ENCODE results near the gene NTMT1.

NTMT1 gene

DNA sequence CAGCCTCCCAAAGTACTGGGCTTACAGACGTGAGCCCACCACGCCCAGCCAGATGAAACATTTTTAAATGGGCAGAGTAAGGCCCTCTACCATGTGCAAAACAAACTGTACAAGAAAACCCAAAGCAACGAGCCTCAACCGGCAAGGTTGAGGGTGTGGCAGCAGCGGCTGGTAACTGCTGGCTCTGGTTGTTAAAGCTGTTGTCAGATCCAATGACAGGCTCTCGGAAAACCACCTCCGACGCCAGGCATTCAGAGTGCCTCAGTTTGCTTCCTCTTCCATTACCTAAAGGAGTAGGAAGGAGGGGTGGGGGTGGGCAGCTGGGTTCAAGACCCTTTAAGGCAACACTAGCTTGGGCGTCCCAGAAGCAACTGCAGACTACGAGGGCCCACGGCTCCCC, 18.4 kb downstream of the NTMT1 start:
- Histone ChIP-seq H3K36me3 (ENCODE audit: control insufficient read depth in 1 of 2, insufficient read depth in 2 of 2, low read length in 2 of 2) (peaks cover 0 to under 1% of the 10 kb centered on the region in 2 donors), H3K27me3 (ENCODE audit: control insufficient read depth in 1 of 2, insufficient read depth in 2 of 2, low read length in 2 of 2) (no peaks in the 10 kb centered on the region), H3K27ac (ENCODE audit: low read depth, low read length) (no peak overlapping the region), H3K4me1 (ENCODE audit: control insufficient read depth in 1 of 2, insufficient read depth in 2 of 2, low read length in 2 of 2) (peaks cover 15 to 22% of the 10 kb centered on the region in 2 donors), H3K9ac (ENCODE audit: low read depth in 1 of 2, low read length in 2 of 2) (no peak overlapping the region), H3K9me3 (ENCODE audit: control insufficient read depth in 1 of 2, low read length in 2 of 2) (no peaks in the 10 kb centered on the region), H3K4me3 (ENCODE audit: low read depth in 1 of 2, low read length in 2 of 2) (no peak overlapping the region)

DNA sequence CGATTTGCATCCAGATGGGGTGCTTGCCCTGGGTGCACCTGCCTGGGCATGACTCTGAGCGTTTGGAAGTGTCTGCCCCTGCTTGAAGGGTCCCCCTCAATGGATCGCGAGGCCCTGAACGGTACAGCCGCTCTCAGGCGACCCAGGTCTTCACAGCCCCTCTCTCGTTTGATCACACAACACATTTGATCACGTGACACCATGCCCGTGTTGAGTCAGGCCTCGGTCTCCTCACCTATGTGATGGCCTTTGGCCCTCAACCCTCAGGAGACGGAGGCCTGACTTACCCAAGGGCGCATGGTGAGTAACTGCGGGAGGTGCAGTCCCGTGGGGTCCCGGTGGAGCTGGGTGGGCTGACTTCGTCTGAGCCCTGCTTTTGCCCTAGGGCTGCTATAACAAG, 18.9 kb downstream of the NTMT1 start:
- no peaks in the 10 kb centered on the region for H3K9me3 ChIP-seq (ENCODE audit: control insufficient read depth in 1 of 2, low read length in 2 of 2)
- H3K9ac ChIP-seq (ENCODE audit: low read depth in 1 of 2, low read length in 2 of 2) = no peak overlapping the region
- no peaks in the 10 kb centered on the region for H3K36me3 ChIP-seq (ENCODE audit: control insufficient read depth in 1 of 2, insufficient read depth in 2 of 2, low read length in 2 of 2)
- no peak overlapping the region for H3K4me3 ChIP-seq (ENCODE audit: low read depth in 1 of 2, low read length in 2 of 2)
- peaks cover 15 to 21% of the 10 kb centered on the region in 2 donors for H3K4me1 ChIP-seq (ENCODE audit: control insufficient read depth in 1 of 2, insufficient read depth in 2 of 2, low read length in 2 of 2)
- H3K27me3 ChIP-seq (ENCODE audit: control insufficient read depth in 1 of 2, insufficient read depth in 2 of 2, low read length in 2 of 2) = no peaks in the 10 kb centered on the region
- no peak overlapping the region for H3K27ac ChIP-seq (ENCODE audit: low read depth, low read length)

DNA sequence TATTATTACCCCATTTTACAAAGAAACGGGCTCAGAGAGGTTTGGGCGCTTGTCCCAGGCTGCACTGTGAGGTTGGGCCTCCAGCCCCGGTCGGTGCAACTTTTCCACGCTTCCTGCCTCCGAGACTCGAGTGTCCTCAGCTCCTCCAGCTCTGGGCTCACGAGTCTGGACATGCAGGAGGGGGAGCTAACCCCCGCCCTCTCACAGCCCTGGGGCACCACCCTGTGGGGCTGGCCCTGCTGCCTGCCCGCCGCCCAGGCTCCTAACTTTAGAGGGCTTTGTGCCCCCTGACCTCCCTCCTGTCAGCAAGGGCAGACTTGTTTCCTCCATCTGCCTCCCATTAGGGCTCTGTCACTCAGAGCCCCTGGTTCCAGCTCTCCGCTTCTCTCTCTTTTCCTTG, 20.3 kb downstream of the NTMT1 start:
- no peak overlapping the region for H3K4me3 ChIP-seq (ENCODE audit: low read depth in 1 of 2, low read length in 2 of 2)
- no peak overlapping the region for H3K27ac ChIP-seq (ENCODE audit: low read depth, low read length)
- peaks cover 2 to 7% of the 10 kb centered on the region in 2 donors for H3K4me1 ChIP-seq (ENCODE audit: control insufficient read depth in 1 of 2, insufficient read depth in 2 of 2, low read length in 2 of 2)
- H3K27me3 ChIP-seq (ENCODE audit: control insufficient read depth in 1 of 2, insufficient read depth in 2 of 2, low read length in 2 of 2) = no peaks in the 10 kb centered on the region
- H3K9me3 ChIP-seq (ENCODE audit: control insufficient read depth in 1 of 2, low read length in 2 of 2) = no peaks in the 10 kb centered on the region
- H3K36me3 ChIP-seq (ENCODE audit: control insufficient read depth in 1 of 2, insufficient read depth in 2 of 2, low read length in 2 of 2) = no peaks in the 10 kb centered on the region
- no peak overlapping the region for H3K9ac ChIP-seq (ENCODE audit: low read depth in 1 of 2, low read length in 2 of 2)

DNA sequence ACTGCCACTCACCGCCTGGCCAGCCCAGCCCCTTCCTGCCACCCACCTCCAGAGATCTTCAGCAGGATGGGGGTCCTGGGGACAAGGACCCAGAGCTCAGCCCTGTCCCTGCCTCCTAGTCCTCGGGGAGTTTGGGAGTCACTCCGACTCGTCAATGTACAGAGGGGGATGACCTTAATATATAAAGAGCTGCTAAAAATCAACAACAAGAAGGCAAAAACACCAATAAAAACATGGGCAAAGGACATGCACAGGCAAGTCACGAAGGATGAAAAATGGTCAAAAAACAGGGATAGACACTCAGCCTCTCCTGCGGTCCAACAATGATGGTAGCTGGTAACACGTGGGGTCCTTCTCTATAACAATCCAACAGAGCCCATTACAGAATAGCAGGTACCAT, 20.7 kb downstream of the NTMT1 start:
- H3K4me3 ChIP-seq (ENCODE audit: low read depth in 1 of 2, low read length in 2 of 2) = no peak overlapping the region
- H3K9me3 ChIP-seq (ENCODE audit: control insufficient read depth in 1 of 2, low read length in 2 of 2) = no peaks in the 10 kb centered on the region
- no peaks in the 10 kb centered on the region for H3K36me3 ChIP-seq (ENCODE audit: control insufficient read depth in 1 of 2, insufficient read depth in 2 of 2, low read length in 2 of 2)
- no peak overlapping the region for H3K9ac ChIP-seq (ENCODE audit: low read depth in 1 of 2, low read length in 2 of 2)
- no peak overlapping the region for H3K27ac ChIP-seq (ENCODE audit: low read depth, low read length)
- H3K27me3 ChIP-seq (ENCODE audit: control insufficient read depth in 1 of 2, insufficient read depth in 2 of 2, low read length in 2 of 2) = no peaks in the 10 kb centered on the region
- H3K4me1 ChIP-seq (ENCODE audit: control insufficient read depth in 1 of 2, insufficient read depth in 2 of 2, low read length in 2 of 2) = peaks cover 0 to 3% of the 10 kb centered on the region in 2 donors

DNA sequence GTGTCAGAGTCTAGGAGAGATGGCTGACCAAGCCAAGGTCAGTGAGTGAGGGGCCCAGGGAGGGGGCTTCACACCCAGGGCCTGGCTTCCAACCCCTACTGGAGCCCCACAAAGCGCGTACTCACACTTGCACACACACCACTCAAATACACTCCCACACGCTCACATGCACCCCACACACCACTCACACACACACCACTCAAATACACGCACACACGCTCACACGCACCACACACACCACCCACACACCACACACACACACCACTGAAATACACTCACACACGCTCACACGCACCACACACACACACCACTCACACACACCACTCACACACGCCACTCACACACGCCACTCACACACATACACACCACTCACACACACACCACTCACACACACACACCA, 21.7 kb downstream of the NTMT1 start:
- no peak overlapping the region for H3K9ac ChIP-seq (ENCODE audit: low read depth in 1 of 2, low read length in 2 of 2)
- no peaks in the 10 kb centered on the region for H3K4me1 ChIP-seq (ENCODE audit: control insufficient read depth in 1 of 2, insufficient read depth in 2 of 2, low read length in 2 of 2)
- no peak overlapping the region for H3K4me3 ChIP-seq (ENCODE audit: low read depth in 1 of 2, low read length in 2 of 2)
- no peaks in the 10 kb centered on the region for H3K9me3 ChIP-seq (ENCODE audit: control insufficient read depth in 1 of 2, low read length in 2 of 2)
- H3K27me3 ChIP-seq (ENCODE audit: control insufficient read depth in 1 of 2, insufficient read depth in 2 of 2, low read length in 2 of 2) = no peaks in the 10 kb centered on the region
- H3K36me3 ChIP-seq (ENCODE audit: control insufficient read depth in 1 of 2, insufficient read depth in 2 of 2, low read length in 2 of 2) = no peaks in the 10 kb centered on the region
- no peak overlapping the region for H3K27ac ChIP-seq (ENCODE audit: low read depth, low read length)

DNA sequence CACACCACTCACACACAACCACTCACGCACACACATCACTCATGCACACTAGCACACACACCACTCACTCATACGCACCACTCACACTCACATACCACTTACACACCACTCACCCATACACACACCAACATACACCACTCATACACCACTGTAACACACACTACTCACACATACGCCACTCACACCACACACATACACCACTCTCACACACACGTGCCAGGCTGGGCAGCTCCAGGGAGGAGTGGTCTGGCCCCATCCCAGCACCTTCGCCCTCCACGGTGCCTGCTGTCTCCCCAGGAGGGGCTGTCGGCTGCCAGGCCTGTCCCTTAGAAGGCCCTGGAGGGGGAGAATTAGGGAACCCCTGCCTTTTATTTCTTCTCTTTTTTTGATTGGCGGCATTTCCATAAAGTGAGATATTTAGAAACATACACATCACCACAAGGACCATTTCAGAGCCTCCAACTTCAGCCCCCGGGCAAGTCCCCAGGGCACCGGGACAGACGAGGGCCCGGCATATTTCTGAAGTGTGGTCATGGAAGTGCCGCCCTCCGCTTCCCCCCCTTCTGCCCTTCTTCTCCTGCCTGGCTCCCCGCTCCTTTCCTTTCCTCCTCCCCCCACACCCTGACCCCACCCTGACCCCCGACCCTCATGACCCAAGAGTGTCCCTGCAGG, 22.3 kb downstream of the NTMT1 start:
- no peak overlapping the region for H3K4me3 ChIP-seq (ENCODE audit: low read depth in 1 of 2, low read length in 2 of 2)
- H3K27ac ChIP-seq (ENCODE audit: low read depth, low read length) = no peak overlapping the region
- no peak overlapping the region for H3K9ac ChIP-seq (ENCODE audit: low read depth in 1 of 2, low read length in 2 of 2)
- no peaks in the 10 kb centered on the region for H3K27me3 ChIP-seq (ENCODE audit: control insufficient read depth in 1 of 2, insufficient read depth in 2 of 2, low read length in 2 of 2)
- no peaks in the 10 kb centered on the region for H3K9me3 ChIP-seq (ENCODE audit: control insufficient read depth in 1 of 2, low read length in 2 of 2)
- H3K36me3 ChIP-seq (ENCODE audit: control insufficient read depth in 1 of 2, insufficient read depth in 2 of 2, low read length in 2 of 2) = no peaks in the 10 kb centered on the region
- no peaks in the 10 kb centered on the region for H3K4me1 ChIP-seq (ENCODE audit: control insufficient read depth in 1 of 2, insufficient read depth in 2 of 2, low read length in 2 of 2)

DNA sequence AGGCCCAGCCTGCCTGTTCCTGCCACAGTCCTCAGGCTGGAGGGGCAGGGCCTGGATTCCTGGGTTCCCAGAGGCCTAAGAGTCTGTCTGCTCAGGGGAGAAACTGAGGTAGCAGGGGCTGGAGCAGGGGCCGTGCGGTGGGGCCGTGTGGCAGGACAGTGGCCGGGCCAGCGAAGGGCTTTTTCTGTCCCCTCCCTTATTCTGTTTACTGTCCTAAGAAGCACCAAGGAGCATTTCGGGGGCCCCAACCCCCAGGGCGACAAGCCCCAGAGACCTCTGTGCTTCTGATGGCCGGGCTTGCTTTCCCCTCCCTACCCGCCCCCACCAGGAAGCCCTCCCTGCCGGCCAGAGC, 22.8 kb downstream of the NTMT1 start:
- Histone ChIP-seq H3K27me3 (ENCODE audit: control insufficient read depth in 1 of 2, insufficient read depth in 2 of 2, low read length in 2 of 2) (no peaks in the 10 kb centered on the region), H3K9ac (ENCODE audit: low read depth in 1 of 2, low read length in 2 of 2) (no peak overlapping the region), H3K27ac (ENCODE audit: low read depth, low read length) (no peak overlapping the region), H3K4me3 (ENCODE audit: low read depth in 1 of 2, low read length in 2 of 2) (no peak overlapping the region), H3K4me1 (ENCODE audit: control insufficient read depth in 1 of 2, insufficient read depth in 2 of 2, low read length in 2 of 2) (no peaks in the 10 kb centered on the region), H3K9me3 (ENCODE audit: control insufficient read depth in 1 of 2, low read length in 2 of 2) (no peaks in the 10 kb centered on the region), H3K36me3 (ENCODE audit: control insufficient read depth in 1 of 2, insufficient read depth in 2 of 2, low read length in 2 of 2) (no peaks in the 10 kb centered on the region)

DNA sequence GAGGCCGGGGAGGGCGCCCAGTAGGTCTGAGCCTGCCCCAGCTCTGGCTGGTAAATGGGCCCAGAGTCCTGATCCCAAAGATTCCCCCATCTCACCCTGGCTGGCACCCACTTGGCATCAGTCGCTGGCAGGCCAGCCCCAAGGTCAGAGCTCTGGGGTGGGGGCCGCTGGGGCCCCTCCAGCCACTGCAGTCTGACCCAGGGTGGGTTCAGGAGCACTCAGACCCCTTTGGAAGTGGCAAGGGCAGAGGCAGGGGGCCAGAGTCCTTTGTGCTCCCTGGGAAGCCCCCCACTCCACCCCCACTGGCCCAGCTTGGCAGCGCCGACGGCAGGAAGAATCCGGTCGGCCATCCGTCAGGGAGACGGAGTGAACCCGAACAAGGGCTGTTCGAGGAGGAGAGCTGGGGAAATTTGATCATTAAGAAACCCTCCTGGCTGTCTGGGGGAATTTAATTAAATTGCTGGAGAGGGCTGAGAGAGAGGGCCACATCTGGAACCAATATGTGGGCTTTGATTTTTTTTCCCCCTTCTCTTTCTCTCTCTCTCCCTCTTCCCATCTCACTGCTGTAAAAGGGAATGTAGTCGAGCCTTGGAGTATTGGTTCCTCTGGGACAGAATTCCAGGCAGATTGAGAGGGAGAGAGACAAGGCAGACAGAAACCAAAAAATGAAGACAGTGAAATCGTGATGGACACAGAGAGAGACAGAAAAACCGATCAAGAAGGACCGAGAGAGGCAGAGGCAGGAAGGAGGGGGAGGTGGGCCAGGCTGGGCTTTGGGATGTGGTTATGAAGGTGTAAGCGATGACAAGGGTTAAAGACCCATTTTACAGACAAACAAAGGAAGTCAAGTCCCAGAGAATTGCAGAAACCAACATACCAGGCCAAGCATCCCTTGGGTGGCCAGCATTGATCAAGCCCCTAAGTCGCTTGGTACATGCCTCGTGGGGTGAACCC, 24.0 kb downstream of the NTMT1 start:
- Histone ChIP-seq H3K27ac (ENCODE audit: low read depth, low read length) (no peak overlapping the region), H3K27me3 (ENCODE audit: control insufficient read depth in 1 of 2, insufficient read depth in 2 of 2, low read length in 2 of 2) (no peaks in the 10 kb centered on the region), H3K36me3 (ENCODE audit: control insufficient read depth in 1 of 2, insufficient read depth in 2 of 2, low read length in 2 of 2) (no peaks in the 10 kb centered on the region), H3K9me3 (ENCODE audit: control insufficient read depth in 1 of 2, low read length in 2 of 2) (no peaks in the 10 kb centered on the region), H3K9ac (ENCODE audit: low read depth in 1 of 2, low read length in 2 of 2) (no peak overlapping the region), H3K4me1 (ENCODE audit: control insufficient read depth in 1 of 2, insufficient read depth in 2 of 2, low read length in 2 of 2) (peaks cover 8 to 10% of the 10 kb centered on the region in 2 donors), H3K4me3 (ENCODE audit: low read depth in 1 of 2, low read length in 2 of 2) (no peak overlapping the region)

DNA sequence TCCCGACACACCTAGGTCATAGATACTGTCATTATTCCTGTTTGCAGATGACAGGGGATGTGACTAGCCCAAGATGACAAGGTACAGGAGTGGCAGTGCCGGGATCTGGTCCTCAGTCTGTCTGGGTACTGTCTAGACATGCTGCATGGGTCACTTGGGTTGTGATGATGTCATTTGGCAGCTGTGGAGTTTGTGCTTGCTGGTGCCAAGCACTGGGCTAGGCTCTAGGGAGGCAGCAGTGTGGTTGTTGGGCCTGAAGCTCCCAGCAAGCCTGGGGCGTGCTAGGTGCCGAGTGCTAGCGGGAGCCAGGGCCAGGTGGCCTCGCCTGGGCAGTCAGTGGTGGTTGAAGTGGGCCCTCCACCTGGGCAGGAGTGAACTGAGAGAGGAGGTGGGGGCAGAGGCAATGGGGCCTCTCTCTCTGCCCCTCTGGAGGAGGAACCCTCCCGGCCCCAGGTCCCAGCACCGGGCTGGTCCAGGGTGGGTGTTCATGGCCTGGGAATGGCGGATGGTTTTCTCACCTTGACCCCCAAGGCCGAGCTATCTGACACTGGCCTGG, 24.8 kb downstream of the NTMT1 start:
- no peaks in the 10 kb centered on the region for H3K27me3 ChIP-seq (ENCODE audit: control insufficient read depth in 1 of 2, insufficient read depth in 2 of 2, low read length in 2 of 2)
- H3K4me3 ChIP-seq (ENCODE audit: low read depth in 1 of 2, low read length in 2 of 2) = no peak overlapping the region
- peaks cover 8 to 11% of the 10 kb centered on the region in 2 donors for H3K4me1 ChIP-seq (ENCODE audit: control insufficient read depth in 1 of 2, insufficient read depth in 2 of 2, low read length in 2 of 2)
- no peaks in the 10 kb centered on the region for H3K9me3 ChIP-seq (ENCODE audit: control insufficient read depth in 1 of 2, low read length in 2 of 2)
- no peak overlapping the region for H3K27ac ChIP-seq (ENCODE audit: low read depth, low read length)
- no peak overlapping the region for H3K9ac ChIP-seq (ENCODE audit: low read depth in 1 of 2, low read length in 2 of 2)
- no peaks in the 10 kb centered on the region for H3K36me3 ChIP-seq (ENCODE audit: control insufficient read depth in 1 of 2, insufficient read depth in 2 of 2, low read length in 2 of 2)

DNA sequence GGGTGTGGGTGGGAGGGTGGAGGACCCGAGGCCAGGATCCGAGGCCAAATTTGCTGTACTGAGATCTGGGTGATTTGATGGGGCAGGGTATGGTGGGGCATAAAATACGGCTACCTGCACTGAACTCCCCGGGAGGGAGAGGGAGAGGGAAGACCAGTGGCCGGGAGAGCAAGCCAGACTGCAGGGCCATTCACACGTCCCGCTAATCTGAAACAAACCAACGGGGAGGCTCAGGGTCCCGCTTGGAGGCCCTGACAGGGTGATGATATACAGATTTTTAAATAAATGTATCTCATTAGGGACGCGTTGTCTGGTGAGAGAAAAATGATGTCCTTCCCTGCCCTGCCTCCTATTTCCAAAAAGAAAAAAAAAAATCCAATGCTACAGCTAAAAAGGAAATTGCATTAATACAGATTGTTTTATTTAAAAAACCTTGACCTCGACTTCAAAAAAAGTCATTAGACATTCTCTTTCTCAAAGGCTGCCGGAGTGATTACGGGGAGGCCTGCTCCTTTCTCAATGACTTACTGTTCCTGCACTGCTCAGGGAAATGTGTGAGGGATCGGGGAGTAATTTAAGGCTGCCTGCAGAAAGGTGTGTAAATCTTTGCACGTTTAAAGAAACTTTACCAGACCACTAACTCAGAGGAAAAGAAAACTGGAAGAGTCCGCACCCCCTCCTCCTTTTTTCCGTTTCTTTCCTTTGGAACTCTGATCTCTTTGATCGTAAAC, 28.0 kb downstream of the NTMT1 start:
- Histone ChIP-seq H3K27me3 (ENCODE audit: control insufficient read depth in 1 of 2, insufficient read depth in 2 of 2, low read length in 2 of 2) (no peaks in the 10 kb centered on the region), H3K9ac (ENCODE audit: low read depth in 1 of 2, low read length in 2 of 2) (no peak overlapping the region), H3K9me3 (ENCODE audit: control insufficient read depth in 1 of 2, low read length in 2 of 2) (no peaks in the 10 kb centered on the region), H3K27ac (ENCODE audit: low read depth, low read length) (no peak overlapping the region), H3K36me3 (ENCODE audit: control insufficient read depth in 1 of 2, insufficient read depth in 2 of 2, low read length in 2 of 2) (no peaks in the 10 kb centered on the region), H3K4me3 (ENCODE audit: low read depth in 1 of 2, low read length in 2 of 2) (no peak overlapping the region), H3K4me1 (ENCODE audit: control insufficient read depth in 1 of 2, insufficient read depth in 2 of 2, low read length in 2 of 2) (peaks cover 8 to 11% of the 10 kb centered on the region in 2 donors)

All from duodenal mucosa (tissue), 2 donors.